Right kidney (tissue), 9 donors: ENCODE data around the gene PLSCR4.
"Not testable (repeated sequence)": the region's sequence is repeated elsewhere in the genome, so short reads cannot be mapped to it uniquely, and the experiment has no call there.

Source experiments
- DNase-seq: peaks from one replicate; pipeline ENCODE4 v3.0.0-alpha.2; 2016
- long read RNA-seq, 8 donors: transcript quantifications; one replicate each; lab custom pipeline, GENCODE V29; 2026

Gene PLSCR4, protein sequence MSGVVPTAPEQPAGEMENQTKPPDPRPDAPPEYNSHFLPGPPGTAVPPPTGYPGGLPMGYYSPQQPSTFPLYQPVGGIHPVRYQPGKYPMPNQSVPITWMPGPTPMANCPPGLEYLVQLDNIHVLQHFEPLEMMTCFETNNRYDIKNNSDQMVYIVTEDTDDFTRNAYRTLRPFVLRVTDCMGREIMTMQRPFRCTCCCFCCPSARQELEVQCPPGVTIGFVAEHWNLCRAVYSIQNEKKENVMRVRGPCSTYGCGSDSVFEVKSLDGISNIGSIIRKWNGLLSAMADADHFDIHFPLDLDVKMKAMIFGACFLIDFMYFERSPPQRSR
- long read RNA-seq, donor 1, partial matches to known transcripts = 0 of 1 reads
- long read RNA-seq, donor 1, other reads (novel, unspliced or antisense) = 0 of 1 reads
- long read RNA-seq, donor 2, partial matches to known transcripts = 0 of 1 reads
- long read RNA-seq, donor 2, other reads (novel, unspliced or antisense) = 0 of 1 reads
- long read RNA-seq, donor 3, partial matches to known transcripts = 0 of 2 reads
- long read RNA-seq, donor 3, other reads (novel, unspliced or antisense) = 0 of 2 reads
- long read RNA-seq, donor 4, partial matches to known transcripts = 0 of 1 reads
- long read RNA-seq, donor 4, other reads (novel, unspliced or antisense) = 0 of 1 reads
- long read RNA-seq, donor 5, partial matches to known transcripts = 0 of 2 reads
- long read RNA-seq, donor 5, other reads (novel, unspliced or antisense) = 0 of 2 reads
- long read RNA-seq, donor 6 = 0 reads
- long read RNA-seq, donor 7, partial matches to known transcripts = 0 of 3 reads
- long read RNA-seq, donor 7, other reads (novel, unspliced or antisense) = 0 of 3 reads
- long read RNA-seq, donor 8, partial matches to known transcripts = 0 of 3 reads
- long read RNA-seq, donor 8, other reads (novel, unspliced or antisense) = 0 of 3 reads

- DNase-seq = peak; percentile 90
Measured at GRCh38 chr3:146250449-146251382, at the start of gene PLSCR4. Gene PLSCR4, minus strand, starts transcription at chr3:146251105. Its CDS starts 29,034 bp downstream, at chr3:146222071.

DNA sequence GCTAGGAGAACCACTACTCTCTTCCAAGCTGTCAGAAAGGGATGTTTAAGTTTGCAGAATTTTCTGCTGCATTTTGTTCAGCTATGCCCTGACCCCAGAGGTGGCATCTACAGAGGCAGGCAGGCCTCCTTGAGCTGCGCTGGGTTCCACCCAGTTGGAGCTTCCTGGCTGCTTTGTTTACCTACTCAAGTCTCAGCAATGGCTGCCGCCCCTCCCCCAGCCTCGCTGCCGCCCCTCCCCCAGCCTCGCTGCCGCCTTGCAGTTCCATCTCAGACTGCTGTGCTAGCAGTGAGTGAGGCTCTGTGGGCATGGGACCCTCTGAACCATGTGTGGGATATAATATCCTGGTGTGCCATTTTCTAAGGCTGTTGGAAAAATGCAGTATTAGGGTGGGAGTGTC, 42.5 kb upstream of the PLSCR4 start:
- not testable (repeated sequence) for DNase-seq

DNA sequence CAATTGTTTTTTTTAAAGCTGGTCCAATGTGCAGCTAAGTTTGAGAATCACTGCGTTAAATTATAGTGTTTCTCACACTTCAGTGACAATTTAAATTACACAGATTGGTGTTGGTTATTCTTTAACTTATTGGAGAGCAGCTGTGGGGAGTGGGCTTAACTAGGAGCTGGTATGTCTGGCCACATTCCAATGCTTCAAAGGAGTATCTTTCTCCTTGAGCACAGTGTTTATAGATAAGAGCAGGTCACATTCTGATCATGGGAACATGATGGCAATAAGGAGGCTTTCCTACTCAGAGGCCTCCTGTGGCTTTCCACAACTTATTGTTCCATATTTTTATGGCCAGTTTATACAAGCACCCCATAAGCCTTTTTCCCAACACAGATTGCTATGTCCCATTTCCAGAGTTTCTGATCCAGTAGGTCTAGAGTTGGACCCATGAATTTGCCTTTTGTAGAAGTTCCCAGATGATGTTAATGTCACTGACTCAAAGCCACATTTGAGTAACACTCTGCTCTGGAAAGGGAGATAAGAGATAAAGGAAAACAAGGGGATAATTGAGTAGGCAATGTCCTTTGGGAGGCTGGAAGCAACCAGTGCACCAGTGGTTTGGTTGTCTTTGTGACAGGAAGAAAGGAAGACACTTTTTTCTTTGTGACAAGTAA, 33.0 kb upstream of the PLSCR4 start:
- DNase-seq = no peak

- DNase-seq = no peak
Measured at GRCh38 chr3:146280864-146281263, 30.0 kb upstream of the PLSCR4 start.

DNA sequence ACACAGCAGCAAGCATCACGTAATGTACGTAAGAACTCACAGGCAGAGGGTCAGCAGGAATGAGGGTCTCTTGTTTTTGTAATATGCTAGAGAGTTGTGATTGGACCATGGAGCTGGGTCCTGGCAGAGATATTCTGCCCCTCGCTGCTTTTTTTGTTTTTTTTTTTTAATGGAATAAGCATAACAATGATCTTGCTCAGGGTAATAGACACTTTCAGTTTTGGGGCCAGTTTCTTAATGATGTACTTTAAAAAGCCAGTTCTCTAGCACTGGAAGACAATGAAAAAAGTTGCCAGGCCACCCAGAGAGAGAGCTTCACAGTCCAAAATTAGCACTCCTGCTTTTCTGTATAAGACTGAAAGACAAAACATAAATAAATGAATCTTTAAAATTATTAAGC, 29.0 kb upstream of the PLSCR4 start:
- DNase-seq = no peak

- DNase-seq = no peak
Measured at GRCh38 chr3:146279013-146279412, 28.1 kb upstream of the PLSCR4 start.

DNA sequence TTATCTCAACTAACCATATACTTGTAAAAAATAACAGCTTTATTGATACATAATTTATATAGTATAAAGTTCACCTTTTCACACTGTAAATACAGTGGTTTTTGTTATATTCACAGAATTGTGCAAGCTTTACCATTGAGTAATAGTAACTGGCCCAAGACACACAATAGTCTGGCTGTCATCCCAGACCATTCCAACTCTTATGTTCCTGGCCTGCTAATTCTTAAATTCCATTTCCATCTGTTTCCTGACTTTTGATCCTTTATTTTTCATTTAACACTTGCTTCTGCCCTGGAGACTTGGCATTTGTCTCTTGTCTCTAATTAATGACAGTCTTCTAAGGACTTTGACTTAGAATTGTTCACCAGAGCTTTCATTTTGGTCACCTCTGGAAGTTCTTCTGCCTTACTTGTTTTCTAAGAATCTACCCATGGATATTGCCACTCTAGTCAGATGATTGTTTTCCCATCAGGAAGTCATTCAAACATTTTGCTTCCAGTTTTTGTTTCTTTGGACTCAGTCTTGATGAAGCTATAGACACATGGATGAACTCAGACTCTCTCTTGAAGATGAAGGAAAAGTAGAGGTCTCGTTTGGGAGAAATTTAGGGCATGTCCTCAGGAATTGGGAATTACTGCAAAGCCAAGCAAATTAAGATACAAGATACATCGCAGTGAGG, 27.2 kb upstream of the PLSCR4 start:
- no peak for DNase-seq

GRCh38 chr3:146275476-146275875, 24.6 kb upstream of the PLSCR4 start:
- DNase-seq = no peak

DNA sequence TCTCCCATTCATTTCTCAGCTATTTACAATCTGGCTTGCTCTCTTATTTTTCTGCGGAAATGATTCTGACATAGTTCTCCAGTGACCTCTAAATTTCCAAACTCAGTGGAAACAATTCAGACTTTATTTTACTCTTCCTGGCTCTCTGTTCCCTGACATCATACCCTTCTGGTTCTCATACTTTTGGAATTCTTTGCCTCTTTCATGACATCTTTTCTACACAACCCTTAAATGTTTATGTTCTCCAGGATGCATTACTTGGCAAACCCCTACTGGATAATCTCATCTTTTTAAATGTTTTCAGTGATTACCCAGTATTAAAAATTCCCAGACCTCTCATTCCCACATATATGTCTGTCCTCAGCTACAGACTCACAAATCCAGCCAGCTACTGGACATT, 23.9 kb upstream of the PLSCR4 start:
- DNase-seq = no peak

GRCh38 chr3:146273721-146274407, 23.0 kb upstream of the PLSCR4 start:
- no peak for DNase-seq

DNA sequence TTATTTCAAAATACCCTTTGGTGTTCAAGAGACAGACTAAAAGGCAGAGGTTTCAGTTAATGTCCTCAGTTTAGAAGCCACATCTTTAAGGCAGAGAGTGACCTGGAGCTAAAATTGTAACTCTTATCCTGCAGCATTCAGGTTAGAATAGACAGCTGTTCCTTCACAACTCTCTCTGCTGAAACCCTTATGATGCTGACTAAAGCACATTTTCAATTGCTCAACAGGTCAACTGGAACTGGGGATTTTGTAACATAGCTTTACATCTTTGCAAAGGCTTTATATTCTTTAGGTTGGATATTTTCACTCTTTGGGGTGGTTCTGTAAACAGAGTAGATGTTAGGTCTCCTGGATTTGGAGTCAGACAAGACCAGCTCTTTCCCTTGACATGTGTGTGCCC, 20.3 kb upstream of the PLSCR4 start:
- DNase-seq = no peak

- no peak for DNase-seq
Measured at GRCh38 chr3:146269271-146269670, 18.4 kb upstream of the PLSCR4 start.

- DNase-seq = no peak
Measured at GRCh38 chr3:146268535-146269219, 17.8 kb upstream of the PLSCR4 start.

GRCh38 chr3:146265720-146266119, 14.8 kb upstream of the PLSCR4 start:
- DNase-seq = no peak

- no peak for DNase-seq
Measured at GRCh38 chr3:146262371-146263110, 11.6 kb upstream of the PLSCR4 start.

- DNase-seq = no peak
Measured at GRCh38 chr3:146259880-146260589, 9.1 kb upstream of the PLSCR4 start.

DNA sequence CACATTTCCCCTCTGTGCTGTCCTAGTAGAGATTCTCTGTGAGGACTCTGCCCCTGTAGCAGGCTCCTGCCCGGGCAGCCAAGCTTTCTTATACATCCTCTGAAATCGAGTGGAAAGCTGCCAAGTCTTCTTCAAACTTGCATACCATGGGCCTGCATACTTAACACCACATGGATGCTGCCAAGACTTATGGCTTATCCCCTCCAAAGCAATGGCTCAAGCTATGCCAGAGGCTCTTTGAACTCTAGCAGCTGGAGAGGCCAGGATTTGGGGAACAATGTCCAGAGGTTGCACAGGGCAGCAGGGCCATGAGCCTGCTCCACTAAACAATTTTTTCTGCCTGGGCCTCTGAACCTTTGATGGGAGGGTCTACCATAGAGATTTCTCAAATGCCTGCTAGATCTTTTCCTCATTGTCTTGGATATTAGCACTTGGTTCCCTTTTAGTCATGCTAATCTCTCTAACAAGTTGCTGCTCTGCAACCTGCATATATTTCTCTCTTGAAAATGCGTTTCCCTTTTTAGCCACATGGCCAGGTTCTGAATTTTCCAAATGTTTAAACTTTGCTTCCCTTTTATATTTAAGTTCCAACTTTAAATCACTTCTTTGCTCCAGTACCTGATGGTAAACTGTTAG, 6.1 kb upstream of the PLSCR4 start:
- no peak for DNase-seq

DNA sequence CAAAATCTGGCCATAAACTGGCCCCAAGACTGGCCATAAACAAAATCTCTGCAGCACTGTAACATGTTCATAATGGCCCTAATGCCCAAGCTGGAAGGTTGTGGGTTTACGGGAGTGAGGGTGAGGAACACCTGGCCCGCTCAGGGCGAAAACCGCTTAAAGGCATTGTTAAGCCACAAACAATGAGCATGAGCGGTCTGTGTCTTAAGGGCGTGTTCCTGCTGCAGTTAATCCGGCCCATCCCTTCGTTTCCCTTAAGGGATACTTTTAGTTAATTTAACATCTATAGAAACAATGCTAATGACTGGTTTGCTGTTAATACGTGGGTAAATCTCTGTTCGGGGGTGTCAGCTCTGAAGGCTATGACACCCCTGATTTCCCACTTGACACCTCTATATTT, 1.5 kb upstream of the PLSCR4 start:
- DNase-seq = not testable (repeated sequence)
